ENCODE results near the gene BAG1. TPM values are rescaled to one million over a fixed set of nuclear protein-coding genes. Genes with fewer than 3 reads are reported as not detected.
A peak's percentile ranks its signal among the peaks of the same experiment; 100 is the strongest.

The BAG1 gene
- total and polyA plus RNA-seq, 4 donors, result 35.1 to 55.2 (median 43.0) TPM

- Histone ChIP-seq H3K4me3 (ENCODE audit: low read depth in 1 of 3, low read length in 3 of 3) (no peak overlapping the region), H3K9me3 (ENCODE audit: control insufficient read depth in 4 of 4, low read length in 3 of 4) (no peaks in the 10 kb centered on the region), H3K9ac (ENCODE audit: low read depth in 1 of 2, low read length in 2 of 2) (no peak overlapping the region), H3K36me3 (ENCODE audit: control insufficient read depth in 4 of 4, insufficient read depth in 3 of 4, low read depth in 1 of 4, low read length in 3 of 4) (peaks cover 2 to 29% (median 14%) of the 10 kb centered on the region in 4 donors), H3K27me3 (ENCODE audit: control insufficient read depth in 4 of 4, insufficient read depth in 4 of 4, low read length in 3 of 4) (no peaks in the 10 kb centered on the region), H3K4me1 (ENCODE audit: control insufficient read depth in 4 of 4, insufficient read depth in 4 of 4, low read length in 3 of 4) (peaks cover 24 to 79% (median 65%) of the 10 kb centered on the region in 4 donors), H3K27ac (ENCODE audit: low read depth in 1 of 2, low read length in 2 of 2) (peak overlapping the region; percentile 81 to 84)
- peak; percentile 48 for TF ChIP-seq YY1 (IDR thresholded peaks at IDR 0.05)
- TF ChIP-seq REST (IDR thresholded peaks at IDR 0.05), result peak; percentile 69
- TF ChIP-seq EGR1 (IDR thresholded peaks at IDR 0.05; ENCODE audit: low read depth in 2 of 2), result peak in 1 of 2 donors; percentile 45
- peak; percentile 86 for TF ChIP-seq MAX (IDR thresholded peaks at IDR 0.05)
- TF ChIP-seq TAF1 (conservative IDR thresholded peaks at IDR 0.05), result no peak
- peak in 1 of 2 donors; percentile 59 for TF ChIP-seq GABPA (IDR thresholded peaks at IDR 0.05 in 1 of 2, conservative IDR thresholded peaks at IDR 0.05 in 1 of 2)
- peak; percentile 92 for TF ChIP-seq FOXA2 (IDR thresholded peaks at IDR 0.05)
- TF ChIP-seq NR2F2 (IDR thresholded peaks at IDR 0.05), result no peak
- TF ChIP-seq HNF4G (IDR thresholded peaks at IDR 0.05), result peak; percentile 94
- peak; percentile 90 for TF ChIP-seq SP1 (IDR thresholded peaks at IDR 0.05)
- TF ChIP-seq FOXA1 (IDR thresholded peaks at IDR 0.05), result peak; percentile 81
- no peak for TF ChIP-seq ATF3 (IDR thresholded peaks at IDR 0.05)
- peak; percentile 99 for TF ChIP-seq HNF4A (conservative IDR thresholded peaks at IDR 0.05)
- peak; percentile 74 to 85 for TF ChIP-seq RXRA (IDR thresholded peaks at IDR 0.05)
- TF ChIP-seq JUND (IDR thresholded peaks at IDR 0.05), result peak; percentile 41 to 75
- TF ChIP-seq ZBTB33 (IDR thresholded peaks at IDR 0.05), result peak; percentile 77
- no peak for TF ChIP-seq CTCF (IDR thresholded peaks at IDR 0.05; ENCODE audit: low read depth, low read length, missing input control)
- WGBS, result 31% methylated on average over 2 of the region's 2 CpGs
- no peak for DNase-seq (ENCODE audit: low spot score)
These were observed 29.3 kb upstream of the BAG1 start for GRCh38 chr9:33293782-33294181.

Measured in liver (tissue), 9 donors.